Adrenal gland (tissue), 12 donors: ENCODE measurements around the gene CHAC1. TPM values are rescaled to one million over a fixed set of nuclear protein-coding genes. Genes with fewer than 3 reads are reported as not detected.

Source experiments
- DNase-seq, 7 donors: peaks; one replicate each; pipeline ENCODE4 v3.0.0-alpha.2; 2019 to 2020
- H3K27ac ChIP-seq, 5 donors: fragments of 200-600 bp; sonication (generic) in 4 of 5; 1 replicate in 3 of 5; 2 replicates in 2 of 5; pipeline versions ENCODE4 v1.5.1 to v1.8.0; 2016 to 2020; ENCODE audit warnings: mild to moderate bottlenecking in 1 of 5
- H3K27me3 ChIP-seq: fragments of 200-600 bp; 2 replicates; pipeline ENCODE4 v1.8.0; 2021
- H3K36me3 ChIP-seq, 2 donors: fragments of 200-600 bp; replicated peaks in 1 of 2; 1 replicate in 1 of 2; 2 replicates in 1 of 2; pipeline versions ENCODE4 v1.5.1 to v1.8.0; 2018 to 2022
- H3K4me1 ChIP-seq, 2 donors: fragments of 200-600 bp; replicated peaks in 1 of 2; 1 replicate in 1 of 2; 2 replicates in 1 of 2; pipeline versions ENCODE4 v1.5.1 to v1.8.0; 2018 to 2021
- H3K4me3 ChIP-seq, 4 donors: fragments of 200-600 bp; sonication (generic) in 3 of 4; one replicate each; pipeline ENCODE4 v1.5.1; 2016 to 2018
- H3K9me3 ChIP-seq, 3 donors: fragments of 200-600 bp; sonication (generic) in 1 of 3; replicated peaks in 1 of 3; 1 replicate in 2 of 3; 2 replicates in 1 of 3; pipeline versions ENCODE4 v1.5.1 to v1.8.0; 2016 to 2021
- CTCF ChIP-seq, 6 experiments: fragments of 450-650 bp in 4 of 6; fragments of 200-600 bp in 2 of 6; sonication (generic) in 1 of 6; IDR thresholded peaks; 1 replicate in 5 of 6; 2 replicates in 1 of 6; pipeline versions ENCODE4 v1.5.1 to v1.8.0; 2016 to 2021; ENCODE audit warnings: antibody characterized with exemption in 6 of 6, mild to moderate bottlenecking in 2 of 6, moderate library complexity in 1 of 6
- POLR2A ChIP-seq, 2 donors: fragments of 450-650 bp; IDR thresholded peaks; one replicate each; pipeline ENCODE4 v1.6.1; 2017; ENCODE audit warnings: antibody characterized with exemption in 2 of 2, mild to moderate bottlenecking in 2 of 2, moderate library complexity in 1 of 2
- WGBS, 4 donors: extraction: QIAGEN DNeasy Blood & Tissue Kit in 2 of 4; methylation state at CpG; one replicate each; pipeline versions ENCODE4 v1.1.5 to v1.1.7; 2013 to 2017; 5-methylcytosine and 5-hydroxymethylcytosine counted together
- intact Hi-C, 2 donors: fragments of 100-400 bp; cut with DNase I; formaldehyde crosslinking; loops; one replicate each; pipeline versions ENCODE4 v1.14.1 to v1.15.0; 2022 to 2023
- polyA plus RNA-seq, 3 donors: library from polyadenylated mRNA; stranded (reverse); fragments of 200-250 nt in 2 of 3; fragments of 350-450 nt in 1 of 3; fragmentation: Illumina TruSeq in 1 of 3; extraction: RNeasy Lipid Tissue Mini Kit (QIAGEN cat#74804) in 1 of 3; gene quantifications; one replicate each; pipeline ENCODE4 v1.2.3, GENCODE V29; 2013 to 2014
- total RNA-seq, 9 donors: library from RNA; depleted of rRNA in 4 of 9; stranded (reverse); fragments of >200 nt in 4 of 9; fragments of 120-200 nt in 1 of 9; fragmentation: NEBNext Ultra II Directional in 1 of 9; extraction: Animal tissue kit (Norgen Biotek cat#: 25700) in 1 of 9; gene quantifications; one replicate each; pipeline versions ENCODE4 v1.1.0 to v1.2.4, GENCODE V29; 2013 to 2023
- donor health status: healthy with polysubstance abuse.
- donor health status: Bipolar disorder and iron deficiency.
- donor health status: DM: yes; HTN: yes; CAD: no.
- donor health status: DM: no; HTN: no; CAD: no.
- donor health status: DM: no; HTN: no; CAD: no.
- donor health status: DM: yes; HTN: yes; CAD: no.

Gene CHAC1
- total and polyA plus RNA-seq, 12 donors = 0.24 to 2.4 (median 1.1) TPM; not detected in 1

GRCh38 chr15:40906991-40907802, 46.1 kb upstream of the CHAC1 start:
- intact Hi-C loops = loop anchor here (5.0 kb wide), 2 partner anchors 35 to 115 kb away; no protein-coding TSS in a partner anchor
- Histone ChIP-seq H3K36me3 (peaks cover 0 to 16% of the 10 kb centered on the region in 2 donors), H3K27me3 (no peaks in the 10 kb centered on the region), H3K9me3 (no peaks in the 10 kb centered on the region), H3K27ac (peak overlapping the region; percentile 78 to 98 (median 91)), H3K4me1 (peaks cover 24 to 52% of the 10 kb centered on the region in 2 donors), H3K4me3 (peak overlapping the region in 1 of 4 donors; percentile 52)
- 27 to 34% (median 29%) methylated on average over 14 to 22 of the region's 22 CpGs for WGBS, 4 donors
- peak in 6 of 7 donors; percentile 48 to 77 (median 58) for DNase-seq
- TF ChIP-seq POLR2A (IDR thresholded peaks at IDR 0.05) = no peak
- no peak for TF ChIP-seq CTCF (IDR thresholded peaks at IDR 0.05)

- H3K27me3 ChIP-seq = no peaks in the 10 kb centered on the region
These were observed 45.2 kb upstream of the CHAC1 start for GRCh38 chr15:40908095-40908494.

GRCh38 chr15:40909662-40910630, 43.3 kb upstream of the CHAC1 start:
- DNase-seq = peak; percentile 78 to 94 (median 89)
- no peak for TF ChIP-seq POLR2A (IDR thresholded peaks at IDR 0.05)
- TF ChIP-seq CTCF (IDR thresholded peaks at IDR 0.05) = no peak
- H3K9me3 ChIP-seq = no peaks in the 10 kb centered on the region
- WGBS, 4 donors = 55 to 69% (median 58%) methylated on average over 14 to 17 of the region's 17 CpGs
- H3K4me1 ChIP-seq = peaks cover 24 to 38% of the 10 kb centered on the region in 2 donors
- no peaks in the 10 kb centered on the region for H3K36me3 ChIP-seq
- intact Hi-C loops = loop anchor here (5.0 kb wide), 2 partner anchors 32 to 112 kb away; no protein-coding TSS in a partner anchor
- no peaks in the 10 kb centered on the region for H3K27me3 ChIP-seq
- H3K4me3 ChIP-seq = no peak overlapping the region
- peak overlapping the region in 2 of 5 donors; percentile 54 to 64 for H3K27ac ChIP-seq

More at GRCh38 chr15:40908095-40908494, 45.2 kb upstream of the CHAC1 start:
- TF ChIP-seq POLR2A (IDR thresholded peaks at IDR 0.05) (no peak), CTCF (IDR thresholded peaks at IDR 0.05) (no peak)
- intact Hi-C loops = loop anchor here (5.0 kb wide), 2 partner anchors 34 to 114 kb away; no protein-coding TSS in a partner anchor
- WGBS, 4 donors = 73 to 93% (median 88%) methylated on average over 4 to 7 of the region's 7 CpGs
- H3K4me1 ChIP-seq = peaks cover 24 to 47% of the 10 kb centered on the region in 2 donors
- no peak for DNase-seq
- H3K4me3 ChIP-seq = no peak overlapping the region
- peak overlapping the region in 2 of 5 donors; percentile 97 to 98 for H3K27ac ChIP-seq
- peaks cover 0 to 8% of the 10 kb centered on the region in 2 donors for H3K36me3 ChIP-seq
- no peaks in the 10 kb centered on the region for H3K9me3 ChIP-seq
